GM12878 (cell line): Measurements from ENCODE around the gene USP25. TPM values are rescaled to one million over a fixed set of nuclear protein-coding genes. Genes with fewer than 3 reads are reported as not detected.

ENCODE experiments used
- ATAC-seq: fragments of 200-7000 bp; cut with Tn5 transposase; 3 replicates; pipeline ENCODE4 v1.9.1; 2020; ENCODE audit warnings: mild to moderate bottlenecking, moderate library complexity
- BruUV-seq: library from RNA; stranded (reverse); fragments of 400-500 nt; replicated peaks from 2 replicates; lab custom pipeline; 2021; lab: Mats Ljungman, UMichigan
- CTCF ChIA-PET: fragments of 300-600 bp; sonication (Branson Sonifier 250); formaldehyde crosslinking; extraction: SDS; loops from one replicate; lab custom pipeline; 2021; ENCODE audit warnings: inconsistent platforms; lab: Yijun Ruan, JAX
- POLR2A ChIA-PET: fragments of 350-600 bp; formaldehyde crosslinking; extraction: SDS; loops from one replicate; lab custom pipeline; 2021; ENCODE audit warnings: inconsistent platforms; lab: Charles Lee
- RAD21 ChIA-PET: fragments of 300-600 bp; sonication (Branson Sonifier 250); formaldehyde crosslinking; loops from one replicate; lab custom pipeline; 2023; ENCODE audit warnings: antibody characterized with exemption; ENCODE audit not compliant: unreplicated experiment; lab: Charles Lee
- SMC1A ChIA-PET: fragments of 300-600 bp; sonication (Branson Sonifier 250); formaldehyde crosslinking; loops from one replicate; lab custom pipeline; 2023; ENCODE audit not compliant: unreplicated experiment, uncharacterized antibody; lab: Charles Lee
- DNase-seq: peaks from one replicate; pipeline ENCODE4 v3.0.0-alpha.2; 2011; ENCODE audit warnings: low read depth, low spot score
- FAIRE-seq: peaks from 3 replicates; lab custom pipeline; 2011; peaks lifted over from hg19 to GRCh38; lab: Jason Lieb, UNC
- H2AFZ ChIP-seq: 2 replicates; pipeline ENCODE4 v1.6.0; 2011; ENCODE audit warnings: low read depth, low read length, control low read depth; ENCODE audit not compliant: control insufficient read depth
- H3K27ac ChIP-seq: 2 replicates; pipeline ENCODE4 v1.5.1; 2011; ENCODE audit warnings: control low read depth; ENCODE audit not compliant: control insufficient read depth, insufficient read depth
- H3K27me3 ChIP-seq, 2 experiments: replicated peaks in 1 of 2; 2 replicates each; pipeline versions ENCODE4 v1.6.0 to v1.6.1; 2011; ENCODE audit warnings: low read length in 1 of 2; ENCODE audit not compliant: control insufficient read depth in 2 of 2, insufficient read depth in 2 of 2
- H3K36me3 ChIP-seq, 2 experiments: 2 replicates each; pipeline ENCODE4 v1.5.1; 2011; ENCODE audit warnings: low read length in 1 of 2; ENCODE audit not compliant: control insufficient read depth in 2 of 2, insufficient read depth in 2 of 2
- H3K4me1 ChIP-seq: 2 replicates; pipeline ENCODE4 v1.6.1; 2011; ENCODE audit warnings: mild to moderate bottlenecking, low read length, moderate library complexity, mixed read lengths; ENCODE audit not compliant: control insufficient read depth, insufficient read depth
- H3K4me2 ChIP-seq: 2 replicates; pipeline ENCODE4 v1.6.0; 2011; ENCODE audit warnings: control low read depth; ENCODE audit not compliant: control insufficient read depth, insufficient read depth
- H3K4me3 ChIP-seq: fragments of 200-600 bp; sonication (generic); 2 replicates; pipeline ENCODE4 v1.5.1; 2016
- H3K79me2 ChIP-seq: 2 replicates; pipeline ENCODE4 v1.6.0; 2011; ENCODE audit warnings: low read length; ENCODE audit not compliant: control insufficient read depth, insufficient read depth
- H3K9ac ChIP-seq: 2 replicates; pipeline ENCODE4 v1.8.0; 2011; ENCODE audit warnings: low read length, control low read depth, mixed read lengths; ENCODE audit not compliant: control insufficient read depth, insufficient read depth
- H3K9me3 ChIP-seq: replicated peaks from 3 replicates; pipeline ENCODE4 v1.5.1; 2011; ENCODE audit warnings: mild to moderate bottlenecking, low read length; ENCODE audit not compliant: control insufficient read depth, insufficient read depth
- H4K20me1 ChIP-seq: 2 replicates; pipeline ENCODE4 v1.6.0; 2011; ENCODE audit not compliant: control insufficient read depth, insufficient read depth
- BACH1 ChIP-seq: fragments of 450-650 bp; IDR thresholded peaks from 2 replicates; pipeline ENCODE4 v1.6.1; 2017; ENCODE audit warnings: mild to moderate bottlenecking, borderline replicate concordance
- BHLHE40 ChIP-seq, 2 experiments: fragments of 450-650 bp in 1 of 2; IDR thresholded peaks; 2 replicates each; pipeline ENCODE4 v1.6.1; 2011 to 2017; ENCODE audit warnings: low read depth in 2 of 2, borderline replicate concordance in 1 of 2, improper control_type of control experiment in 1 of 2, low read length in 1 of 2, mild to moderate bottlenecking in 1 of 2
- CHD1 ChIP-seq: IDR thresholded peaks from 2 replicates; pipeline ENCODE4 v1.6.1; 2012; ENCODE audit warnings: low read depth, low read length, improper control_type of control experiment
- FOS ChIP-seq: IDR thresholded peaks from 3 replicates; pipeline ENCODE4 v1.6.1; 2011; ENCODE audit warnings: borderline replicate concordance; ENCODE audit not compliant: insufficient read length; ENCODE audit errors: extremely low read depth
- HDAC2 ChIP-seq: fragments of 200-600 bp; sonication (generic); IDR thresholded peaks from 2 replicates; pipeline ENCODE4 v1.6.1; 2017
- KLF5 ChIP-seq: fragments of 450-650 bp; IDR thresholded peaks from 2 replicates; pipeline ENCODE4 v1.6.1; 2014; ENCODE audit warnings: mild to moderate bottlenecking; ENCODE audit not compliant: partially characterized antibody
- MTA2 ChIP-seq: fragments of 450-650 bp; IDR thresholded peaks from 2 replicates; pipeline ENCODE4 v1.6.1; 2016; ENCODE audit warnings: low read depth, mild to moderate bottlenecking, moderate library complexity
- NFXL1 ChIP-seq: fragments of 450-650 bp; IDR thresholded peaks from 2 replicates; pipeline ENCODE4 v1.6.1; 2017; ENCODE audit warnings: antibody characterized with exemption, mild to moderate bottlenecking, borderline replicate concordance
- POLR2AphosphoS2 ChIP-seq: IDR thresholded peaks from 2 replicates; pipeline ENCODE4 v1.6.1; 2011; ENCODE audit warnings: low read depth, mild to moderate bottlenecking, low read length, improper control_type of control experiment, moderate library complexity
- RELA ChIP-seq: fragments of 450-650 bp; IDR thresholded peaks from 2 replicates; pipeline ENCODE4 v1.8.0; 2014; ENCODE audit warnings: borderline replicate concordance; ENCODE audit not compliant: partially characterized antibody
- SREBF1 ChIP-seq: IDR thresholded peaks from 2 replicates; pipeline ENCODE4 v1.6.1; 2012; ENCODE audit warnings: mild to moderate bottlenecking, low read length
- TCF3 ChIP-seq: IDR thresholded peaks from 2 replicates; pipeline ENCODE4 v1.6.1; 2012; ENCODE audit warnings: low read depth, mild to moderate bottlenecking, low read length, borderline replicate concordance; ENCODE audit not compliant: insufficient read depth
- WGBS: methylation state at CpG from one replicate; pipeline ENCODE4 v1.1.6; 2016; ENCODE audit warnings: low lambda C conversion rate; ENCODE audit not compliant: insufficient replicate concordance, insufficient coverage; ENCODE audit errors: missing lambda C conversion rate; 5-methylcytosine and 5-hydroxymethylcytosine counted together
- in situ Hi-C: fragments of 300-500 bp; cut with MboI; formaldehyde crosslinking; loops from 9 replicates; pipeline ENCODE4 v1.14.3; 2018; ENCODE audit warnings: mixed read lengths
- intact Hi-C: fragments of 100-400 bp; cut with micrococcal nuclease; formaldehyde crosslinking; loops from one replicate; pipeline ENCODE4 v1.14.2; 2022; ENCODE audit not compliant: unreplicated experiment
- polyA plus RNA-seq, 11 experiments: library from polyadenylated mRNA; depleted of rRNA in 4 of 11; unstranded in 6 of 11; stranded (reverse) in 5 of 11; fragments of >200 nt; fragmentation: Nextera tagmentation in 4 of 11; fragmentation: Illumina TruSeq in 1 of 11; extraction: Ambion mirVana in 4 of 11; extraction: Trizol in 1 of 11; gene quantifications; 1 replicate in 1 of 11; 2 replicates in 10 of 11; pipeline versions ENCODE4 v1.2.1 to v1.2.3, GENCODE V29; 2011 to 2016; ENCODE audit warnings: inconsistent platforms in 2 of 11, missing spikeins in 2 of 11, low read depth in 1 of 11
- total RNA-seq, 4 experiments: library from RNA; depleted of rRNA in 3 of 4; stranded (reverse); fragments of >200 nt in 3 of 4; fragmentation: Illumina TruSeq in 1 of 4; extraction: Trizol in 1 of 4; gene quantifications; 2 replicates each; pipeline versions ENCODE4 v1.2.1 to v1.2.3, GENCODE V29; 2013 to 2021
- TF ChIP-seq, protein P1 (sequence below): IDR thresholded peaks from 2 replicates; pipeline ENCODE4 v1.6.1; 2011; ENCODE audit warnings: low read depth, mild to moderate bottlenecking, low read length, moderate library complexity, borderline replicate concordance; ENCODE audit errors: extremely low read depth

The USP25 gene
- total and polyA plus RNA-seq, 10 of the 15 experiments (the other 5 are each of a cell fraction or from before 2014, with no cell fraction given): 1.5 to 31.3 (median 23.4) TPM

DNA sequence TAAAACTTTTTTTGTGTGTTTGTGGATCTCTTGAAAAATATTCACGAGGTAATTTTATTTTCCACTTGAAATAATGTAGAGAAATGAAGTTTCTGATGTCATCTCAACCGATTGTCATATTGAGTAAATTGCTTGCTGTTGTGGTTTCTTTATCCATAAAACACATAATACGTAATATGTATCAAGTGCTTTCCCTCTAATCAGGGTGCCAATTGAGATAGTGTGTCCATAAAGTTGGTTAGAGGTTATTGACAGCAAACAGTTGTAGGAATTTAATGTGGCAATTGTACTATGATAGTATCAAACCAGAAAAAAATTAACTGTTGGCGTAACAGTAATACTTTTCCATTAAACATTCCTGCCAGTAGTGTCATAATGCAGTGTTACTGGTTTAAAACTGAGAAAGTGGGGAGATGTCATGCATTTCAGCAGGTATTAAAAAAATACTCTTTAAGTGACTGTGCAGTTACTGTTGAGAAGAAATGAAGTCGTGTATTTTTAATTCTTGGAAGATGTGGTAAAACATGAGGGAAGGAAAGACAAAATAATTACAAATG is 38.3 kb downstream of the USP25 start (continued):
- no peak for TF ChIP-seq NFXL1
- no peak for TF ChIP-seq MTA2
- no peak for TF ChIP-seq BHLHE40 (IDR thresholded peaks at IDR 0.05; ENCODE audit: borderline replicate concordance in 1 of 2, low read depth in 2 of 2, low read length in 1 of 2)
- TF ChIP-seq, protein P1, sequence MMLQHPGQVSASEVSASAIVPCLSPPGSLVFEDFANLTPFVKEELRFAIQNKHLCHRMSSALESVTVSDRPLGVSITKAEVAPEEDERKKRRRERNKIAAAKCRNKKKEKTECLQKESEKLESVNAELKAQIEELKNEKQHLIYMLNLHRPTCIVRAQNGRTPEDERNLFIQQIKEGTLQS: no peak
- TF ChIP-seq SREBF1: no peak
- TF ChIP-seq RELA: no peak
- TF ChIP-seq CHD1: no peak
- TF ChIP-seq KLF5: no peak
- no peak for TF ChIP-seq POLR2AphosphoS2
- no peak for TF ChIP-seq TCF3

DNA sequence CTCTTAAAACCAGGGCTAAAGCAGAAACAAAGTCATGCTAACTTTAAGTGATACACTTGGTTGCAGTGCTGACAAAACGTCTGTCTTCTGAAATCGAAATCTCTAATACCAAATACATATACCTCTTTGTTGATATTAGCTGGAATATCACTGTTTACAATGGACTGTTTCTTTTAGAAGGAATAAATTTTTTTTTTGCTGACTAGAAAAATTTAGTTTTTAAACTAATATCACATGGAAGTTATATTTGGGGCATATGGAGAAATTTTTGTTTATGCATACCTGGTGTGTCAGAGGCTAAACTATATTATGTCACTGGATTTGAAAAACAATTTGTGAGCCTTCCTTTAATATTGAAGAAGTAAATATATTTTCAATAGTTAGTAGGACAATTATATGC is 39.1 kb downstream of the USP25 start:
- H3K9ac ChIP-seq: no peak overlapping the region
- DNase-seq (no peak), FAIRE-seq (no peak), ATAC-seq (no peak)
- 100% methylated on average over 2 of the region's 2 CpGs for WGBS
- no peaks in the 10 kb centered on the region; the same call in 1 of the 2 replicates for H3K79me2 ChIP-seq
- ChIA-PET SMC1A (no interaction called here), RAD21 (no interaction called here), POLR2A (no interaction called here), CTCF (no interaction called here)
- intact Hi-C loops (no loop called here), in situ Hi-C loops (no loop called here)
- H4K20me1 ChIP-seq: no peaks in the 10 kb centered on the region
- no peak overlapping the region for H2AFZ ChIP-seq
- no peak overlapping the region for H3K27ac ChIP-seq
- H3K4me2 ChIP-seq: no peak overlapping the region
- no peaks in the 10 kb centered on the region for H3K27me3 ChIP-seq
- H3K4me3 ChIP-seq: no peak overlapping the region
- H3K36me3 ChIP-seq: peaks cover 0 to 3% of the 10 kb centered on the region in 2 experiments; a peak in 2 of 4 replicates
- TF ChIP-seq BACH1 (no peak), HDAC2 (no peak), FOS (no peak)
- H3K4me1 ChIP-seq: no peaks in the 10 kb centered on the region
- no peaks in the 10 kb centered on the region for H3K9me3 ChIP-seq
- no TSS peak for BruUV-seq
